Midbrain (tissue), 1 donor: ENCODE measurements around the gene ANKS6.
A peak's percentile ranks its signal among the peaks of the same experiment; 100 is the strongest.

ENCODE experiments used
- DNase-seq: peaks from one replicate; lab custom pipeline; 2025; lab: John Stamatoyannopoulos, UW

ANKS6 gene

GRCh38 chr9:98791608-98792490 lies 4.5 kb downstream of the ANKS6 start:
- DNase-seq: no peak

- peak; percentile 79 for DNase-seq
Measured at GRCh38 chr9:98790842-98791607, 5.3 kb downstream of the ANKS6 start.

GRCh38 chr9:98790134-98790841 lies 6.1 kb downstream of the ANKS6 start:
- no peak for DNase-seq

- no peak for DNase-seq
Measured at GRCh38 chr9:98789483-98790133, 6.7 kb downstream of the ANKS6 start.

- DNase-seq: no peak
Measured at GRCh38 chr9:98787766-98788335, 8.5 kb downstream of the ANKS6 start.

- DNase-seq: no peak
Measured at GRCh38 chr9:98786750-98787510, 9.4 kb downstream of the ANKS6 start.

- DNase-seq: no peak
Measured at GRCh38 chr9:98784831-98785806, 11.2 kb downstream of the ANKS6 start.

GRCh38 chr9:98783518-98784226 lies 12.7 kb downstream of the ANKS6 start:
- DNase-seq: no peak

- no peak for DNase-seq
Measured at GRCh38 chr9:98781588-98782383, 14.6 kb downstream of the ANKS6 start.

- no peak for DNase-seq
Measured at GRCh38 chr9:98780059-98780749, 16.2 kb downstream of the ANKS6 start.

- DNase-seq: no peak
Measured at GRCh38 chr9:98778711-98779530, 17.4 kb downstream of the ANKS6 start.

- DNase-seq: no peak
Measured at GRCh38 chr9:98778251-98778650, 18.1 kb downstream of the ANKS6 start.

GRCh38 chr9:98777618-98778017 lies 18.7 kb downstream of the ANKS6 start:
- no peak for DNase-seq

GRCh38 chr9:98775831-98776441 lies 20.4 kb downstream of the ANKS6 start:
- peak; percentile 41 for DNase-seq

- DNase-seq: no peak
Measured at GRCh38 chr9:98774746-98775145, 21.6 kb downstream of the ANKS6 start.

- no peak for DNase-seq
Measured at GRCh38 chr9:98773721-98774120, 22.6 kb downstream of the ANKS6 start.
